ENCODE data around the gene MOCS1.

GRCh38 chr6:39876111-39876510, 58.2 kb downstream of the MOCS1 start:
- no peak for TF ChIP-seq ZNF274 (IDR thresholded peaks at IDR 0.05; ENCODE audit: low read depth, low read length)
- TF ChIP-seq YY1 (IDR thresholded peaks at IDR 0.05; ENCODE audit: insufficient read depth, insufficient read length) = no peak
